ENCODE results near the gene ANKRD30BL. TPM values are rescaled to one million over a fixed set of nuclear protein-coding genes. Genes with fewer than 3 reads are reported as not detected.

Gene ANKRD30BL, protein sequence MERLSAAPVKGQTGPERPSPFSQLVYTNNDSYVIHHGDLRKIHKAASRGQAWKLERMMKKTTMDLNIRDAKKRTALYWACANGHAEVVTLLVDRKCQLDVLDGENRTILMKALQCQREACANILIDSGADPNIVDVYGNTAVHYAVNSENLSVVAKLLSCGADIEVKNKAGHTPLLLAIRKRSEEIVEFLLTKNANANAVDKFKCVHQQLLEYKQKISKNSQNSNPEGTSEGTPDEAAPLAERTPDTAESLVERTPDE
- total RNA-seq: under 0.01 TPM in 1 of 2 replicates, not detected in the other

DNA sequence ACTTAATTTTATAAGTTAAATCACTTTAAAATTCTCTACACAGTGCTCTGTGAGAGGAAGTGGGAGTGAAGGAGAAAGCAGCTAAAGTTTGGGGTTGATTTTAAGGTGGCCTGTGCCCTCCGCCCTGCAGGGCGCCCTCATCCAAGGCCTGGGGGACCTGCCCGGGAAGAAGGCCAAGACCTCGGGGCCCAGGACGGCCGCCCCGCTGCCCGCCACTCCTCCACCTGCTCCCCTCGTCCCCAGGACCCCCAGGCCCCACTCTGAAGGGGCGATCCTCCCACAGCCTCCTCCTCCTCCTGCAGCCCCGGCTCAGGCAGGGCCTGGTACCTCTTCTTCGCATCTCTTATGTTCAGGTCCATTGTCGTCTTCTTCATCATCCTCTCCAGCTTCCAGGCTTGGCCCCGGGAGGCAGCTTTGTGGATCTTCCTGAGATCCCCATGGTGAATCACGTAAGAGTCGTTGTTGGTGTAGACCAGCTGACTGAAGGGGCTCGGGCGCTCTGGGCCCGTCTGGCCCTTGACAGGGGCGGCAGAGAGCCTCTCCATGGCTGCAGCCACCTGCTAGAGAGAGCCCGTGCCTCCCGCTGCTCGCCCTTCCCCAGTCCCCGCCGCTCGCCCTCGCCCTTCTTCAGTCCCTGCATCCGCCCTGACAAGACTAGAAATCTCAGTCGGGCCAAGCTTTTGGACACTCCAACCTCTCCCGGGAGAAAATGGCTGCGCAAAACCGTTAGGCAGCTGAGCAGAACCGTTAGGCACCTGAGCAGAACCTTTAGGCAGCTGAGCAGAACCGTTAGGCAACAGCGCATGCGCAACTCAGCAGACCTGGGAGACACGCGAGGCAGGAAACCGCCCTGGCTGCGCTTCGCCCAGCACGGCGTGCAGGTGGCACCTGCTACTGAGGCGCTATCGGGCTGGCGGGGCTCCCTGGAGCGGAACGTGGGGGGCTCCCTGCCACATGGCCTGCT is at the start of gene ANKRD30BL:
ANKRD30BL (minus strand) TSS at position 792 of the 964 bp plus-strand sequence; CDS start at position 545, 247 bp downstream.

